PC-9 (cell line): ENCODE measurements around the gene NFS1. TPM values are rescaled to one million over a fixed set of nuclear protein-coding genes. Genes with fewer than 3 reads are reported as not detected.

ENCODE experiments used
- BruUV-seq: library from RNA; stranded (reverse); fragments of 400-500 nt; replicated peaks from 2 replicates; lab custom pipeline; 2021; lab: Mats Ljungman, UMichigan
- CTCF ChIA-PET: fragments of 300-600 bp; sonication (Branson Sonifier 250); formaldehyde crosslinking; loops from one replicate; lab custom pipeline; 2022; ENCODE audit warnings: antibody characterized with exemption; lab: Charles Lee
- POLR2A ChIA-PET: fragments of 300-600 bp; sonication (Branson Sonifier 250); formaldehyde crosslinking; loops from one replicate; lab custom pipeline; 2022; ENCODE audit warnings: antibody characterized with exemption; ENCODE audit not compliant: unreplicated experiment; lab: Charles Lee
- DNase-seq, 2 experiments: peaks; one replicate each; pipeline versions ENCODE4 v3.0.0 to v3.0.0-alpha.2; 2015 to 2022; ENCODE audit warnings: mixed read lengths in 1 of 2
- H2AFZ ChIP-seq: fragments of 200-600 bp; sonication (generic); 2 replicates; pipeline ENCODE4 v1.8.1; 2017; ENCODE audit warnings: antibody characterized with exemption
- H3F3A ChIP-seq: fragments of 200-600 bp; sonication (generic); 2 replicates; pipeline ENCODE4 v1.8.1; 2017; ENCODE audit warnings: antibody characterized with exemption, mild to moderate bottlenecking, low read depth; ENCODE audit not compliant: insufficient read depth
- H3K27ac ChIP-seq: fragments of 200-600 bp; sonication (generic); 2 replicates; pipeline ENCODE4 v1.6.1; 2016; ENCODE audit warnings: mixed run types
- H3K27me3 ChIP-seq: fragments of 200-600 bp; sonication (generic); 2 replicates; pipeline ENCODE4 v1.6.1; 2016; ENCODE audit warnings: low read depth, mixed run types; ENCODE audit not compliant: insufficient read depth
- H3K36me3 ChIP-seq: fragments of 200-600 bp; sonication (generic); 2 replicates; pipeline ENCODE4 v1.6.1; 2016; ENCODE audit warnings: low read depth, mixed run types
- H3K4me1 ChIP-seq: fragments of 200-600 bp; sonication (generic); replicated peaks from 2 replicates; pipeline ENCODE4 v1.6.1; 2016; ENCODE audit warnings: mixed run types; ENCODE audit not compliant: insufficient read depth
- H3K4me2 ChIP-seq: fragments of 200-600 bp; sonication (generic); 2 replicates; pipeline ENCODE4 v1.6.1; 2017; ENCODE audit warnings: mixed run types
- H3K4me3 ChIP-seq: fragments of 200-600 bp; sonication (generic); 2 replicates; pipeline ENCODE4 v1.6.1; 2016; ENCODE audit warnings: mixed run types
- H3K79me2 ChIP-seq: fragments of 200-600 bp; sonication (generic); 2 replicates; pipeline ENCODE4 v1.6.1; 2017; ENCODE audit warnings: low read depth, mixed run types
- H3K9me2 ChIP-seq: fragments of 200-600 bp; sonication (generic); 2 replicates; pipeline ENCODE4 v1.8.1; 2017; ENCODE audit warnings: mild to moderate bottlenecking; ENCODE audit not compliant: insufficient read depth
- H3K9me3 ChIP-seq: fragments of 200-600 bp; sonication (generic); 2 replicates; pipeline ENCODE4 v1.8.1; 2016; ENCODE audit warnings: low read depth; ENCODE audit not compliant: insufficient read depth
- H4K20me1 ChIP-seq: fragments of 200-600 bp; sonication (generic); 2 replicates; pipeline ENCODE4 v1.8.1; 2017; ENCODE audit not compliant: insufficient read depth
- EZH2 ChIP-seq: fragments of 200-600 bp; sonication (generic); IDR thresholded peaks from 2 replicates; pipeline ENCODE4 v1.8.0; 2017; ENCODE audit warnings: antibody characterized with exemption, low read depth
- intact Hi-C: fragments of 100-400 bp; cut with micrococcal nuclease; formaldehyde crosslinking; loops from one replicate; pipeline ENCODE4 v1.10.0; 2022; ENCODE audit not compliant: unreplicated experiment
- total RNA-seq: library from RNA; stranded (reverse); gene quantifications from 2 replicates; pipeline ENCODE4 v1.2.3, GENCODE V29; 2021
- TF ChIP-seq, protein P1 (sequence below): fragments of 200-600 bp; sonication (generic); conservative IDR thresholded peaks from 2 replicates; pipeline ENCODE4 v1.6.1; 2017; ENCODE audit warnings: mixed run types, antibody characterized with exemption, mild to moderate bottlenecking, moderate library complexity

NFS1 gene
- total RNA-seq, 1 experiment from 2014 or later: 65.0 TPM

DNA sequence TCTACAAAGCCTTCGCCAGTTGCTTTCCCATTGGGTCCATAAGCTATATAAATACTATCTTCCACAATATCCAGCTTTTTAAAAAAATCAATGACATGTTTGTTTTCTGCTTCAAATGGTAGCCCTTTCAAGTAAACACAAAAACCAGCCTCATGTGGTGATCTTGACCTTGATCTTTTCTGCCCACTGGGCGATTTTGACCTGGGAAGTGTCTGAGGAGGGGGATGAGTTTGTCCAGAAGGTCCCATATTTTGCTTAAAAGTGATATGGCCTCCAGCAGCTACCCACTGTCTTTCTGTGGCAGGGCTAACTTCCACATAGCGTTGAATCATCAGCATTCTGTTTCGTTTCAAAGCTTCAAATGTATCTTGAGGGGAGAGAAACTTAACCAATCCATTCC, 45.3 kb downstream of the NFS1 start:
- no peak for TF ChIP-seq EZH2
- TF ChIP-seq, protein P1, sequence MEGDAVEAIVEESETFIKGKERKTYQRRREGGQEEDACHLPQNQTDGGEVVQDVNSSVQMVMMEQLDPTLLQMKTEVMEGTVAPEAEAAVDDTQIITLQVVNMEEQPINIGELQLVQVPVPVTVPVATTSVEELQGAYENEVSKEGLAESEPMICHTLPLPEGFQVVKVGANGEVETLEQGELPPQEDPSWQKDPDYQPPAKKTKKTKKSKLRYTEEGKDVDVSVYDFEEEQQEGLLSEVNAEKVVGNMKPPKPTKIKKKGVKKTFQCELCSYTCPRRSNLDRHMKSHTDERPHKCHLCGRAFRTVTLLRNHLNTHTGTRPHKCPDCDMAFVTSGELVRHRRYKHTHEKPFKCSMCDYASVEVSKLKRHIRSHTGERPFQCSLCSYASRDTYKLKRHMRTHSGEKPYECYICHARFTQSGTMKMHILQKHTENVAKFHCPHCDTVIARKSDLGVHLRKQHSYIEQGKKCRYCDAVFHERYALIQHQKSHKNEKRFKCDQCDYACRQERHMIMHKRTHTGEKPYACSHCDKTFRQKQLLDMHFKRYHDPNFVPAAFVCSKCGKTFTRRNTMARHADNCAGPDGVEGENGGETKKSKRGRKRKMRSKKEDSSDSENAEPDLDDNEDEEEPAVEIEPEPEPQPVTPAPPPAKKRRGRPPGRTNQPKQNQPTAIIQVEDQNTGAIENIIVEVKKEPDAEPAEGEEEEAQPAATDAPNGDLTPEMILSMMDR: no peak
- Histone ChIP-seq H3K27me3 (no peaks in the 10 kb centered on the region), H3K27ac (no peak overlapping the region), H3K79me2 (peaks cover 100% of the 10 kb centered on the region), H3K4me3 (no peak overlapping the region), H4K20me1 (peaks cover 94% of the 10 kb centered on the region), H3K36me3 (peaks cover 51% of the 10 kb centered on the region), H3K4me1 (0 out of 2 replicates have a peak, but pooled peaks cover 5% of the 10 kb centered on the region), H2AFZ (no peak overlapping the region), H3K9me3 (no peaks in the 10 kb centered on the region), H3K4me2 (no peak overlapping the region), H3F3A (peaks cover 21% of the 10 kb centered on the region), H3K9me2 (no peaks in the 10 kb centered on the region)
- DNase-seq: no peak
- POLR2A ChIA-PET: interaction anchor here (0.7 kb wide), 1 partner anchor 774 kb away, joined by 3 read pairs; no protein-coding TSS in a partner anchor
- intact Hi-C loops: no loop called here
- BruUV-seq: TSS peak; percentile 1
- CTCF ChIA-PET: no interaction called here

DNA sequence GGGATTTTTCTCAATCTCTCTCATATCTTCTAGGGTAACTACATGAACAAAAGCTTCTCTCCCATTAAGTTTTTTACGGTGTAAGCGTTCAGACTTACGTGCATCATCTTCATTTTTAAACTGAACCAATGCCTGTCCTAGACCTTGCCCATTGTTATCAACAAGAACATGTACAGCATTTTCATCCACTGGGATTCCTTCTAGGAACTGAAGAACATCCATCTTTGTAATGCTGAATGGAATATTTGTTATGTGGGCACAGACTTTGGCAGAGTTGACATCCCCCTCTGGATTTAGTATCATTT, 45.8 kb downstream of the NFS1 start:
- no peaks in the 10 kb centered on the region for H3K27me3 ChIP-seq
- no peak overlapping the region for H3K27ac ChIP-seq
- peaks cover 93% of the 10 kb centered on the region for H4K20me1 ChIP-seq
- no peak overlapping the region for H3K4me3 ChIP-seq
- H3K36me3 ChIP-seq: peaks cover 51% of the 10 kb centered on the region
- no peaks in the 10 kb centered on the region for H3K9me3 ChIP-seq
- intact Hi-C loops: no loop called here
- no peak overlapping the region for H3K4me2 ChIP-seq
- H2AFZ ChIP-seq: no peak overlapping the region
- CTCF ChIA-PET: no interaction called here
- H3K4me1 ChIP-seq: 0 out of 2 replicates have a peak, but pooled peaks cover 5% of the 10 kb centered on the region
- BruUV-seq: no TSS peak
- H3K79me2 ChIP-seq: peaks cover 100% of the 10 kb centered on the region
- POLR2A ChIA-PET: no interaction called here
- no peak for DNase-seq
- TF ChIP-seq, protein P1: no peak
- no peak for TF ChIP-seq EZH2
- H3F3A ChIP-seq: peaks cover 21% of the 10 kb centered on the region
- H3K9me2 ChIP-seq: no peaks in the 10 kb centered on the region

DNA sequence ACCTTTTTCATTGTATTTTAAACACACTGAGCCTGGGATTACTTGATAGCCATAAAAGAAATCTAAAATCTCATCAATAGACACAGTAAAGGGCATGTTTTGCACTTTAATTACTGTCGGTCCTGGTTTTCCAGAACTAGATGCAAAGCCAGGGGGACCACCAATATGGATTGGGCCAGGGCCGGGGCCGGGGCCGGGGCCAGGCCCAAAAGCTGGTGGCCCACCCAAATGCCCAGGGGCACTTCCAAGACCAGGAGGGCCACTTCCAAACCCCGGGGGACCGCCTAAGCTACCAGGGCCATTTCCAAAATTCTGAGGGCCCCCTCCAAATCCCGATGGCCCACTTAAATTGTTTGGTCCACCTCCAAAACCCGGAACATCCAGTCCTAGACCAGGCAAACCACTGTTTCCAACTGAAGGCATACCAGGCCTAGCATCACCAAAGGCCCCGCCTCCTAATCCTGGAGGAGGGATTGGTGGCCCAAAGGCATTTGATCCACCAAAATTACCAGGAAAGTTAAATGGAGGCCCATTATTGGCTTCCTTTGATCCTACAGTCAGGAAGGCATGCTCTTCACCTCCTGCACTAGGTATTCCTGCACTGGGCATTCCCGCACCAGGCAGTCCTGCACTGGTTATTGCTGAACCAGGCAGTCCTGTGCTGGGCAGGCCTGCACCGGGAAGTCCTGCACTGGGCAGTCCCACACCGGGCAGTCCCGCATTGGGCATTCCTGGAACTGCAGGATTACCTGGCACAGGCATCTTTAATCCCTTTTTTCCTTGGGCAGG, 46.3 kb downstream of the NFS1 start:
- TF ChIP-seq, protein P1: no peak
- TF ChIP-seq EZH2: no peak
- H3K27ac ChIP-seq: no peak overlapping the region
- H3K4me2 ChIP-seq: no peak overlapping the region
- H3K36me3 ChIP-seq: peaks cover 51% of the 10 kb centered on the region
- H3K9me3 ChIP-seq: no peaks in the 10 kb centered on the region
- no peak overlapping the region for H2AFZ ChIP-seq
- no TSS peak for BruUV-seq
- peaks cover 99% of the 10 kb centered on the region for H3K79me2 ChIP-seq
- H3K4me1 ChIP-seq: no peaks in the 10 kb centered on the region
- H3K9me2 ChIP-seq: no peaks in the 10 kb centered on the region
- ChIA-PET CTCF (no interaction called here), POLR2A (no interaction called here)
- intact Hi-C loops: no loop called here
- DNase-seq: no peak
- H4K20me1 ChIP-seq: peaks cover 94% of the 10 kb centered on the region
- H3K27me3 ChIP-seq: no peaks in the 10 kb centered on the region
- no peak overlapping the region for H3K4me3 ChIP-seq
- H3F3A ChIP-seq: peaks cover 21% of the 10 kb centered on the region
